Stimulated activated CD8-positive, alpha-beta memory T cell treated with anti-CD3 and anti-CD28 coated beads, Interleukin-7, amount 100 ng/mL, for 24 hours (primary cell): ENCODE results near the gene PTH1R.
"Not testable (repeated sequence)": the region's sequence is repeated elsewhere in the genome, so short reads cannot be mapped to it uniquely, and the experiment has no call there.

Experiments used
- DNase-seq: peaks from one replicate; pipeline ENCODE4 v3.0.0-alpha.2; 2020; ENCODE audit warnings: low read depth

PTH1R gene

GRCh38 chr3:46899151-46900006, 21.9 kb downstream of the PTH1R start:
- no peak for DNase-seq

GRCh38 chr3:46900007-46900292, 22.4 kb downstream of the PTH1R start:
- DNase-seq: no peak

GRCh38 chr3:46900356-46900755, 22.8 kb downstream of the PTH1R start:
- DNase-seq: no peak

GRCh38 chr3:46901061-46901460, 23.5 kb downstream of the PTH1R start:
- DNase-seq: no peak

- no peak for DNase-seq
Measured at GRCh38 chr3:46901591-46902187, 24.2 kb downstream of the PTH1R start.

GRCh38 chr3:46902188-46902631, 24.7 kb downstream of the PTH1R start:
- DNase-seq: no peak

GRCh38 chr3:46903341-46904302, 26.1 kb downstream of the PTH1R start:
- DNase-seq: no peak

- no peak for DNase-seq
Measured at GRCh38 chr3:46904303-46905212, 27.0 kb downstream of the PTH1R start.

- DNase-seq: no peak
Measured at GRCh38 chr3:46905213-46905560, 27.7 kb downstream of the PTH1R start.

GRCh38 chr3:46905661-46906451, 28.3 kb downstream of the PTH1R start:
- DNase-seq: no peak

GRCh38 chr3:46906471-46907058, 29.0 kb downstream of the PTH1R start:
- no peak for DNase-seq

GRCh38 chr3:46907271-46907670, 29.8 kb downstream of the PTH1R start:
- no peak for DNase-seq

- DNase-seq: no peak
Measured at GRCh38 chr3:46907960-46908293, 30.4 kb downstream of the PTH1R start.

GRCh38 chr3:46908294-46908985, 30.9 kb downstream of the PTH1R start:
- DNase-seq: no peak

GRCh38 chr3:46908986-46909534, 31.5 kb downstream of the PTH1R start:
- DNase-seq: no peak

GRCh38 chr3:46909535-46910161, 32.1 kb downstream of the PTH1R start:
- DNase-seq: peak; percentile 66

GRCh38 chr3:46910166-46910760, 32.7 kb downstream of the PTH1R start:
- DNase-seq: no peak

GRCh38 chr3:46910914-46911313, 33.4 kb downstream of the PTH1R start:
- DNase-seq: not testable (repeated sequence)

- DNase-seq: no peak
Measured at GRCh38 chr3:46912986-46913385, 35.5 kb downstream of the PTH1R start.
